Measurements from ENCODE around the gene NDUFA8.

NDUFA8 gene

DNA sequence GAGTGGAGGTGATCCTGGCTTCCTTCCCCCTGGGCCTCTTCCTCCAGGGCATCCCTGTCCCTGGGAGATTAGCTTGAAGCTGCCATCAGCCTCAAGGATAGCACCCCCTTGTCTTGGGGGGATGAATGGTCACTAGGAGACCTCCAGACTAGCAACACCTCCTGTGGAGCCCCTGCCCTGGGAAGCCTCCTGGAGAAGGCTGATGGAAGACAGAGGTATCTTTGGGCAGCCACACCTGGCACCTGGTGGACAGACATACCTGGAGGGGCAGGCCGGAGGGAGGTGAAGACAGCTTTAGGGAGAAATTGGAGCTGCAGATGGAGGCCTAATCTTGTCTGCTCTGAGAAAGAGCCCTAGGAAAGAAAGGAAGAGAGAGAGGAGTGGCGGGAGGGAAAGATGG lies 57.4 kb downstream of the NDUFA8 start:
- DNase-seq (ENCODE audit: low read depth, low spot score) = no peak

DNA sequence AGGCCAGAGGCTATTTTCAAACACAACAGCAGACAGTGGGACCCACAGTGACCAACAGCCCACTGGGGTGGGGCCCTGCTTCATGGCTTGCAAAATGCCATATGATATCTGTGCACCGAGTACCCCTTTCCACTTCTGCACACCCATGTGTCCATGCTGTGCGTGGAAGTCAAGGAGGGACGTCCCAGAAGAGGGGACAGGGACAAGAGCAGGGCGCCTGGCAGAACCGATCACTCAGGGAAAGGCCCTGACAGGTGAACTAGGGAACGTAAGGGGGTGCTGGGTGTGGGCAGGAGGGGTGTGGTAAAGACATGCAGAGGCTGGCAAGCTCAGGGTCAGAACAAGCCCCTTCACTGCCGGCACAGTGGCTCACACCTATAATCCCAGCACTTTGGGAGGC lies 58.8 kb downstream of the NDUFA8 start:
- no peak for DNase-seq (ENCODE audit: low read depth, low spot score)

DNA sequence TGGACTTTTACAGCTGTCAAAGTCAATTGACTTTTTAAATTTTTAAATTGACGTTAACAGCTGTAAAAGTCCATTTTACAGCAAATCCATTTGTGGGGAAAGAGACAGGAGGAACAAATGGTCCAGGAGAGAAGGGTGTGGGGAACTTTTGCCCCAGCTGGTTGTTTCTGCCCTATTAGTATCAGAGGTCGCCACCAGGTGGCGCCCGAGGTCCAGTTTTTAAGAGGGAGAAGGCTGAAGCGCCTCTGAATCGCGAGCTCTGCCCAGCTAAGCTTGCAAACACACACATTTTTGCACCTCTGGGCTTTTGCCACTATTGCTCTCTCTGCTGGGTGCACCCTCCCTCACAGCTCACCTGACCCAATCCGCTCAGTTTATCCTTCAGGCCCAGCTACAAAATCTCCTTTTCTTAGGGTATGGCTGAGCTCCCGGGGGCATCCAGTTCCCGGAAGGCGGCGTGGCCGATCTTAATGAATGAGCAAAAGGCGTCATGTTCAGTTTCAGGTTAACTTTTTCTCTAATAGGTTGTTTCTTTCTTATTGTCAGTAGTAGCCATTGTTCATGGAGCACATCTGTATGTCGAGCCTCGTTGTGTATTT lies 60.2 kb downstream of the NDUFA8 start:
- peak; percentile 87 for DNase-seq (ENCODE audit: low read depth, low spot score)

DNA sequence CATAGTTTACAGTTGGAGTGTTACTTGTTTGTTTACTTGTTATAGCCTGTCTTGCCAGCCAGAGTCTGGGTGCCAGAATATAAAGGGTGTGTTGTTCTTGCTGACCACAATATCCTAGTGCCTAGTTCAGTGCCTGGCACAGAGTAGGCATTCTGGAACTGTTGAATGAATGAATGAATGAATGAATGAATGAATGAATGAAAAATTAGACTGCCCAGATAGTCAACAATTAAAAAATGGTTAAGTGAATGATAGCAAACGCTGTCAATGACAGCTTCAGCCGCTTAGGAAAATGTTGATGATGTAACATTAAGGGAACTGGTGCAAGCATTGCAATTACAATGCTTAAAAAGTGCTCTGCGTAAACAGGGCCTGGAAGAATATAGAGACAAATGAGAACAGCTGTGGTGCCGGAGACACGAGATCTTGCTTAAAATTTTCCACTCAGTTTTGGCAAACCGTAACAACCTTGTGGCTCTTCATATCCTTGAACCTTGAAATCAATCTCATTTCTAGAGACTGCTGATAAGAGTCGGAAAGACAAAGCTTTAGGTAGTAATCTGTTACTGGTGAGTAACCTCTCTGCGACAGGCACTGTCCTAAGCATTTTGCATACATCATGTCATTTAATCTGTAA lies 61.8 kb downstream of the NDUFA8 start:
- DNase-seq (ENCODE audit: low read depth, low spot score) = no peak

DNA sequence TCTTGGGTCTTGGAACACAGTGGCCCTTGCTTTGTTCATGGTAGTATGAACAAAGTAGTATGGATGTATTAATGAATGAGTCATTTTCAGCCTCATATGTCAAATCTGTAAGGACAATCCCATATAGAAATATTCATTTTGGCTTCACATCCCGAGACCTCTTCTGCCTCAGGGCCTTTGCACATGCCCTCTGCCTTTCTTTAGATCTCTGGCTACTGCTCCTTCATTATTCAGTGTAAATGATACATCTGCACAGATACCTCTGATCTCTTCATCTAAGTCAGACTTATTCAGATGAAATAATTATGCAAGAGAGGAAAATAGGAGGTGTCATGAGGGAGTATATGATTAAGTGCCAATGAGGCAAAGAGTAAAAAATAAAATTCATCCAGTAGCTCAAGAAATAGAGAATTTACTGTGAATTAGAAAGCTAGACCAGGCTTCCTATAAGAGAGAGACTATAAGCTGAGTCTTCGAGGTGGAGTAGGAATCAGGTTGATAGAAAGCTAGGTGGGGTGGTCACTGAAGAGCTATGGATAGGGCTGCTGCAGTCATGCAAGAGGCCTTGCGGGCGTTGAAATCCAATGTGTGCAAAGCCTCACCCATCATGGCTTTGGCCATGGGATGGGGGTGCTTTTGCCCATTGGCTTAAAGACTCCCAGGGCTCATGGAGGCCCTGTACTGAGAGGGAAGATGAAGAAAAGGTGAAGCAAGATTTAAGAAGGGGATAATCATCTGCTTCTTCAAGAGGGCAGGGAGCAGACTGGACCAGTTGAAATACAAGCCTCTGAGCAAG lies 62.8 kb downstream of the NDUFA8 start:
- DNase-seq (ENCODE audit: low read depth, low spot score) = no peak

DNA sequence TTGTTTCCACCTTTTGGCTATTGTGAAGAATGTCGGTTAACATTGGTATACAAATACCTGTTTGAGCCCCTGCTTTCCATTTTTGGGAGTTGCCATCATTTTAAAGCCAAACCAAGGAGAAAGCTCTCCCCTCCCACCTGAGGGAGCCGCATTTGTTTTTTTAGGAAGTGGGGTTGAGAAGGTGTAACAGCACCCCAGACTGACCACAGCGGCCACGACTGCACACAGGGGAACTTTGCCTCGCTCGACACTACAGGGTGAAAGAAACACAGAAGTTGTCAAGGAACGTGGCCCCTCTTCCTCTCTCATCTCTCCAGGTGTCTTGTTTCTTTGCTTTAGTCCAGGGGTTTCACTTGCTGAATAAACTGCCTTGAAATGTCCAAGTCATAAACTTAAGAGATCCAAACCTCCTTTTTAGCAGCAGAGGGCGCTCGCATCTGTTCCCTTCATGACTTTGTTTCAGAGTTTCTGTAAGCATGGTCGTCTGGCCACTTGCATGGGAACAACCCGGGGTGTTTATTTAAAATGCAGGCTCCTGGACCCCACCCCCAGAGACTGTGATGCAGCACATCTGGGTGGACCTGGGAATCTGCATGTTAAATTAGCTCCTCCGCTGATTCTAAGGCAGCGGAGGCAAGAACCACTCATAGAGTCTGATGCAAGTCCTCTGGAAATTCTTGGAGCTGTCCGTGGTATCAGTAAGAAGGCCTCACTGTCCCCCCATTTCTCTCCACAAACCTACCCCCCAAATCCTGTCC lies 64.4 kb downstream of the NDUFA8 start:
- DNase-seq (ENCODE audit: low read depth, low spot score) = peak; percentile 75
